ENCODE data around the gene SPTBN4.

DNA sequence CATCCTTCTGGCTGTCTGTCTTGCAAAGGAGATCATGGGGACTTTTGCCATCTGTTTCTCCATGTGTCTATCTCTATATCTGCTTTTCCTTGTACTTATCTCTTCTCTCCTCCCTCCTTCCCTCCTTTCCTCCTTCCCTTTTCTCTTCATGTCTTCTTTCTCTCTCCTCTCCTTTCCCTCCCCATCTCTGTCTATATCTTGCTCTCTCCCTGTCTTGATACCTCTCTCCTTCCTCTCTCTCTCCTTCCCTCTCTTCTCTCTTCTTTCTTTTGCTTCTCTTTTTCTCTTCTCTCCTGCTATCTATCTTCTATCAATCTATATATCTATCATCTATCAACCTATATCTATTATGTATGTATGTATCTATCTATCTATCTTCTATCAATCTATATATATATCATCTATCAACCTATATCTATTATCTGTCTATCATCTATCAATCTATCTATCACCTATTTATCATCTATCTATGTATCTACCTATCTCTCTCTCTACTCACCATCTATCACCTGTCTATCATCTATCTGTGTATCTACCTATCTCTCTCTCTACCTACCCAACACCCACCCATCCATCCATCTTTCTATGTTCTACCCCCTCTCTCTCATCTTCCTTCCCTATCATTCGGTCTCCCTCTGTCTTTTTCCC is 27.5 kb downstream of the SPTBN4 start:
- TF ChIP-seq POLR2A (IDR thresholded peaks at IDR 0.05): no peak
- TF ChIP-seq, protein P1, sequence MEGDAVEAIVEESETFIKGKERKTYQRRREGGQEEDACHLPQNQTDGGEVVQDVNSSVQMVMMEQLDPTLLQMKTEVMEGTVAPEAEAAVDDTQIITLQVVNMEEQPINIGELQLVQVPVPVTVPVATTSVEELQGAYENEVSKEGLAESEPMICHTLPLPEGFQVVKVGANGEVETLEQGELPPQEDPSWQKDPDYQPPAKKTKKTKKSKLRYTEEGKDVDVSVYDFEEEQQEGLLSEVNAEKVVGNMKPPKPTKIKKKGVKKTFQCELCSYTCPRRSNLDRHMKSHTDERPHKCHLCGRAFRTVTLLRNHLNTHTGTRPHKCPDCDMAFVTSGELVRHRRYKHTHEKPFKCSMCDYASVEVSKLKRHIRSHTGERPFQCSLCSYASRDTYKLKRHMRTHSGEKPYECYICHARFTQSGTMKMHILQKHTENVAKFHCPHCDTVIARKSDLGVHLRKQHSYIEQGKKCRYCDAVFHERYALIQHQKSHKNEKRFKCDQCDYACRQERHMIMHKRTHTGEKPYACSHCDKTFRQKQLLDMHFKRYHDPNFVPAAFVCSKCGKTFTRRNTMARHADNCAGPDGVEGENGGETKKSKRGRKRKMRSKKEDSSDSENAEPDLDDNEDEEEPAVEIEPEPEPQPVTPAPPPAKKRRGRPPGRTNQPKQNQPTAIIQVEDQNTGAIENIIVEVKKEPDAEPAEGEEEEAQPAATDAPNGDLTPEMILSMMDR (IDR thresholded peaks at IDR 0.05): no peak
- TF ChIP-seq POLR2AphosphoS5 (IDR thresholded peaks at IDR 0.05): no peak
